Body of pancreas (tissue), 4 donors: ENCODE results near the gene ESPN.

Source experiments
- POLR2A ChIP-seq, 3 donors: fragments of 450-650 bp; IDR thresholded peaks; one replicate each; pipeline ENCODE4 v1.6.1; 2016; ENCODE audit warnings: antibody characterized with exemption in 3 of 3, mild to moderate bottlenecking in 2 of 3
- TF ChIP-seq, protein P1 (sequence below), 7 experiments: fragments of 450-650 bp in 4 of 7; fragments of 200-600 bp in 3 of 7; sonication (generic) in 3 of 7; IDR thresholded peaks; one replicate each; pipeline ENCODE4 v1.5.1; 2016 to 2019; ENCODE audit warnings: antibody characterized with exemption in 7 of 7

- TF ChIP-seq, protein P1, sequence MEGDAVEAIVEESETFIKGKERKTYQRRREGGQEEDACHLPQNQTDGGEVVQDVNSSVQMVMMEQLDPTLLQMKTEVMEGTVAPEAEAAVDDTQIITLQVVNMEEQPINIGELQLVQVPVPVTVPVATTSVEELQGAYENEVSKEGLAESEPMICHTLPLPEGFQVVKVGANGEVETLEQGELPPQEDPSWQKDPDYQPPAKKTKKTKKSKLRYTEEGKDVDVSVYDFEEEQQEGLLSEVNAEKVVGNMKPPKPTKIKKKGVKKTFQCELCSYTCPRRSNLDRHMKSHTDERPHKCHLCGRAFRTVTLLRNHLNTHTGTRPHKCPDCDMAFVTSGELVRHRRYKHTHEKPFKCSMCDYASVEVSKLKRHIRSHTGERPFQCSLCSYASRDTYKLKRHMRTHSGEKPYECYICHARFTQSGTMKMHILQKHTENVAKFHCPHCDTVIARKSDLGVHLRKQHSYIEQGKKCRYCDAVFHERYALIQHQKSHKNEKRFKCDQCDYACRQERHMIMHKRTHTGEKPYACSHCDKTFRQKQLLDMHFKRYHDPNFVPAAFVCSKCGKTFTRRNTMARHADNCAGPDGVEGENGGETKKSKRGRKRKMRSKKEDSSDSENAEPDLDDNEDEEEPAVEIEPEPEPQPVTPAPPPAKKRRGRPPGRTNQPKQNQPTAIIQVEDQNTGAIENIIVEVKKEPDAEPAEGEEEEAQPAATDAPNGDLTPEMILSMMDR (IDR thresholded peaks at IDR 0.05) = no peak
- TF ChIP-seq POLR2A (IDR thresholded peaks at IDR 0.05) = no peak
These were observed 82.9 kb downstream of the ESPN start for GRCh38 chr1:6507461-6507911.
